ENCODE measurements around the gene CACNA1E. TPM values are rescaled to one million over a fixed set of nuclear protein-coding genes. Genes with fewer than 3 reads are reported as not detected.

CACNA1E gene
- polyA plus RNA-seq (2013), result 0.01 TPM in 2 replicates

- no peak within 1 kb of the TSS for H4K12ac ChIP-seq (ENCODE audit: low read depth, low read length)
- H4K8ac ChIP-seq (ENCODE audit: low read depth, low read length), result no peak within 1 kb of the TSS
- no peak within 1 kb of the TSS for H2BK120ac ChIP-seq (ENCODE audit: insufficient read depth, low read length, poor library complexity)
- no peak within 1 kb of the TSS for H2BK5ac ChIP-seq (ENCODE audit: low read depth, low read length, poor library complexity)
- WGBS (ENCODE audit: extremely low coverage, insufficient coverage, insufficient read length), result no CpG with 5 or more reads among the region's 43 CpGs
- no peak within 1 kb of the TSS for H3K27ac ChIP-seq (ENCODE audit: low read depth, low read length)
- peak within 1 kb of the TSS; percentile 56 for H2AFZ ChIP-seq (ENCODE audit: insufficient read depth, low read length, poor library complexity)
- no peaks in the 10 kb centered on the region for H3K36me3 ChIP-seq (ENCODE audit: control insufficient read depth in 1 of 2, insufficient read depth in 2 of 2, low read length in 2 of 2)
- no peak within 1 kb of the TSS for H2BK12ac ChIP-seq (ENCODE audit: low read length)
- no peaks in the 10 kb centered on the region for H3K79me2 ChIP-seq (ENCODE audit: control insufficient read depth, insufficient read depth, low read length, poor library complexity)
- no peak within 1 kb of the TSS for H3K4ac ChIP-seq (ENCODE audit: low read depth, low read length)
- DNase-seq, result no peak
- H3K4me3 ChIP-seq (ENCODE audit: low read depth, low read length), result peak within 1 kb of the TSS; percentile 11
- no peak within 1 kb of the TSS for H3K23ac ChIP-seq (ENCODE audit: low read length)
- H3K18ac ChIP-seq (ENCODE audit: low read length), result no peak within 1 kb of the TSS
- peaks cover 8 to 10% of the 10 kb centered on the region in 2 experiments for H3K4me1 ChIP-seq (ENCODE audit: control insufficient read depth in 1 of 2, insufficient read depth in 2 of 2, low read length in 2 of 2)
- peak within 1 kb of the TSS; percentile 54 for H3K4me2 ChIP-seq (ENCODE audit: low read length)
- no peak within 1 kb of the TSS for H3K14ac ChIP-seq (ENCODE audit: low read length)
- no peak within 1 kb of the TSS for H3K9ac ChIP-seq (ENCODE audit: low read length)
- H3K9me3 ChIP-seq (ENCODE audit: insufficient read depth, low read depth, low read length), result peaks cover 7% of the 10 kb centered on the region
- H3K27me3 ChIP-seq (ENCODE audit: insufficient read depth, low read length), result peaks cover 53% of the 10 kb centered on the region
- no peak within 1 kb of the TSS for H4K91ac ChIP-seq (ENCODE audit: low read depth, low read length)
- no peaks in the 10 kb centered on the region for H3K79me1 ChIP-seq (ENCODE audit: low read length)
- no peak within 1 kb of the TSS for H2AK5ac ChIP-seq (ENCODE audit: low read length)
Measured at GRCh38 chr1:181483285-181484195, at the start of gene CACNA1E. TSS of gene CACNA1E (plus strand) at chr1:181483517. CDS start at chr1:181483745, 228 bp downstream.

- Histone ChIP-seq H3K23ac (ENCODE audit: low read length) (no peak overlapping the region), H3K4me2 (ENCODE audit: low read length) (no peak overlapping the region), H3K79me2 (ENCODE audit: control insufficient read depth, insufficient read depth, low read length, poor library complexity) (no peaks in the 10 kb centered on the region), H4K91ac (ENCODE audit: low read depth, low read length) (no peak overlapping the region), H3K4me3 (ENCODE audit: low read depth, low read length) (no peak overlapping the region), H3K9me3 (ENCODE audit: insufficient read depth, low read depth, low read length) (no peaks in the 10 kb centered on the region), H4K12ac (ENCODE audit: low read depth, low read length) (no peak overlapping the region), H3K27ac (ENCODE audit: low read depth, low read length) (no peak overlapping the region), H2BK120ac (ENCODE audit: insufficient read depth, low read length, poor library complexity) (no peak overlapping the region), H3K4ac (ENCODE audit: low read depth, low read length) (no peak overlapping the region), H2BK5ac (ENCODE audit: low read depth, low read length, poor library complexity) (no peak overlapping the region), H3K36me3 (ENCODE audit: control insufficient read depth in 1 of 2, insufficient read depth in 2 of 2, low read length in 2 of 2) (no peaks in the 10 kb centered on the region), H3K27me3 (ENCODE audit: insufficient read depth, low read length) (no peaks in the 10 kb centered on the region), H3K18ac (ENCODE audit: low read length) (no peak overlapping the region), H3K9ac (ENCODE audit: low read length) (no peak overlapping the region), H2AK5ac (ENCODE audit: low read length) (no peak overlapping the region), H3K4me1 (ENCODE audit: control insufficient read depth in 1 of 2, insufficient read depth in 2 of 2, low read length in 2 of 2) (no peaks in the 10 kb centered on the region), H3K79me1 (ENCODE audit: low read length) (no peaks in the 10 kb centered on the region), H2AFZ (ENCODE audit: insufficient read depth, low read length, poor library complexity) (no peak overlapping the region), H2BK12ac (ENCODE audit: low read length) (no peak overlapping the region), H3K14ac (ENCODE audit: low read length) (no peak overlapping the region), H4K8ac (ENCODE audit: low read depth, low read length) (no peak overlapping the region)
- no CpG with 5 or more reads among the region's 3 CpGs for WGBS (ENCODE audit: extremely low coverage, insufficient coverage, insufficient read length)
- no peak for DNase-seq
Measured at GRCh38 chr1:181433931-181434330, 49.4 kb upstream of the CACNA1E start.

- Histone ChIP-seq H3K4me3 (ENCODE audit: low read depth, low read length) (no peak overlapping the region), H3K18ac (ENCODE audit: low read length) (no peak overlapping the region), H3K27me3 (ENCODE audit: insufficient read depth, low read length) (no peaks in the 10 kb centered on the region), H3K79me1 (ENCODE audit: low read length) (no peaks in the 10 kb centered on the region), H3K4me1 (ENCODE audit: control insufficient read depth in 1 of 2, insufficient read depth in 2 of 2, low read length in 2 of 2) (no peaks in the 10 kb centered on the region), H2AFZ (ENCODE audit: insufficient read depth, low read length, poor library complexity) (no peak overlapping the region), H3K14ac (ENCODE audit: low read length) (no peak overlapping the region), H3K9me3 (ENCODE audit: insufficient read depth, low read depth, low read length) (no peaks in the 10 kb centered on the region), H3K9ac (ENCODE audit: low read length) (no peak overlapping the region), H3K4me2 (ENCODE audit: low read length) (no peak overlapping the region), H4K12ac (ENCODE audit: low read depth, low read length) (no peak overlapping the region), H2AK5ac (ENCODE audit: low read length) (no peak overlapping the region), H3K4ac (ENCODE audit: low read depth, low read length) (no peak overlapping the region), H2BK5ac (ENCODE audit: low read depth, low read length, poor library complexity) (no peak overlapping the region), H2BK120ac (ENCODE audit: insufficient read depth, low read length, poor library complexity) (no peak overlapping the region), H3K23ac (ENCODE audit: low read length) (no peak overlapping the region), H3K36me3 (ENCODE audit: control insufficient read depth in 1 of 2, insufficient read depth in 2 of 2, low read length in 2 of 2) (no peaks in the 10 kb centered on the region), H3K79me2 (ENCODE audit: control insufficient read depth, insufficient read depth, low read length, poor library complexity) (no peaks in the 10 kb centered on the region), H3K27ac (ENCODE audit: low read depth, low read length) (no peak overlapping the region), H4K91ac (ENCODE audit: low read depth, low read length) (no peak overlapping the region), H4K8ac (ENCODE audit: low read depth, low read length) (no peak overlapping the region), H2BK12ac (ENCODE audit: low read length) (no peak overlapping the region)
- WGBS (ENCODE audit: extremely low coverage, insufficient coverage, insufficient read length), result no CpG with 5 or more reads among the region's 2 CpGs
- no peak for DNase-seq
Measured at GRCh38 chr1:181438013-181438412, 45.3 kb upstream of the CACNA1E start.

- no peak overlapping the region for H2AK5ac ChIP-seq (ENCODE audit: low read length)
- WGBS (ENCODE audit: extremely low coverage, insufficient coverage, insufficient read length), result no CpG with 5 or more reads among the region's 4 CpGs
- H4K8ac ChIP-seq (ENCODE audit: low read depth, low read length), result no peak overlapping the region
- H4K91ac ChIP-seq (ENCODE audit: low read depth, low read length), result no peak overlapping the region
- no peaks in the 10 kb centered on the region for H3K79me1 ChIP-seq (ENCODE audit: low read length)
- DNase-seq, result no peak
- H3K4me2 ChIP-seq (ENCODE audit: low read length), result no peak overlapping the region
- no peak overlapping the region for H3K4ac ChIP-seq (ENCODE audit: low read depth, low read length)
- no peaks in the 10 kb centered on the region for H3K9me3 ChIP-seq (ENCODE audit: insufficient read depth, low read depth, low read length)
- H4K12ac ChIP-seq (ENCODE audit: low read depth, low read length), result no peak overlapping the region
- no peak overlapping the region for H2AFZ ChIP-seq (ENCODE audit: insufficient read depth, low read length, poor library complexity)
- H2BK5ac ChIP-seq (ENCODE audit: low read depth, low read length, poor library complexity), result no peak overlapping the region
- no peak overlapping the region for H3K27ac ChIP-seq (ENCODE audit: low read depth, low read length)
- H3K18ac ChIP-seq (ENCODE audit: low read length), result no peak overlapping the region
- no peaks in the 10 kb centered on the region for H3K4me1 ChIP-seq (ENCODE audit: control insufficient read depth in 1 of 2, insufficient read depth in 2 of 2, low read length in 2 of 2)
- no peak overlapping the region for H3K9ac ChIP-seq (ENCODE audit: low read length)
- no peak overlapping the region for H3K14ac ChIP-seq (ENCODE audit: low read length)
- H3K79me2 ChIP-seq (ENCODE audit: control insufficient read depth, insufficient read depth, low read length, poor library complexity), result no peaks in the 10 kb centered on the region
- no peak overlapping the region for H3K23ac ChIP-seq (ENCODE audit: low read length)
- H3K4me3 ChIP-seq (ENCODE audit: low read depth, low read length), result no peak overlapping the region
- no peaks in the 10 kb centered on the region for H3K36me3 ChIP-seq (ENCODE audit: control insufficient read depth in 1 of 2, insufficient read depth in 2 of 2, low read length in 2 of 2)
- no peak overlapping the region for H2BK120ac ChIP-seq (ENCODE audit: insufficient read depth, low read length, poor library complexity)
- no peak overlapping the region for H2BK12ac ChIP-seq (ENCODE audit: low read length)
- no peaks in the 10 kb centered on the region for H3K27me3 ChIP-seq (ENCODE audit: insufficient read depth, low read length)
Measured at GRCh38 chr1:181440510-181440909, 42.8 kb upstream of the CACNA1E start.
